ENCODE results near the gene GPRC5D.
A peak's percentile ranks its signal among the peaks of the same experiment; 100 is the strongest.

The GPRC5D gene

GRCh38 chr12:12903642-12904609, 48.0 kb downstream of the GPRC5D start:
- no peak for DNase-seq

- no peak for DNase-seq
These were observed 49.9 kb downstream of the GPRC5D start for GRCh38 chr12:12902036-12902435.

GRCh38 chr12:12901158-12901791, 50.7 kb downstream of the GPRC5D start:
- peak in 1 of 2 experiments; percentile 15 for DNase-seq

GRCh38 chr12:12900786-12901157, 51.2 kb downstream of the GPRC5D start:
- DNase-seq: no peak

- peak in 1 of 2 experiments; percentile 24 for DNase-seq
These were observed 52.2 kb downstream of the GPRC5D start for GRCh38 chr12:12899530-12900380.

- DNase-seq: no peak
These were observed 53.0 kb downstream of the GPRC5D start for GRCh38 chr12:12898911-12899511.

- DNase-seq: no peak
These were observed 53.7 kb downstream of the GPRC5D start for GRCh38 chr12:12898136-12898717.

GRCh38 chr12:12897302-12897701, 54.7 kb downstream of the GPRC5D start:
- no peak for DNase-seq

- no peak for DNase-seq
These were observed 55.7 kb downstream of the GPRC5D start for GRCh38 chr12:12896260-12896659.

GRCh38 chr12:12893438-12893837, 58.5 kb downstream of the GPRC5D start:
- DNase-seq: no peak

GRCh38 chr12:12892681-12893141, 59.3 kb downstream of the GPRC5D start:
- DNase-seq: no peak

GRCh38 chr12:12891881-12892355, 60.1 kb downstream of the GPRC5D start:
- DNase-seq: no peak

- peak; percentile 23 to 29 for DNase-seq
These were observed 60.7 kb downstream of the GPRC5D start, which contains the start of gene GPRC5A for GRCh38 chr12:12891080-12891880. Gene GPRC5A, plus strand, starts transcription at chr12:12891562. Its CDS starts 16,688 bp downstream, at chr12:12908250.

Data from stimulated activated CD4-positive, alpha-beta T cell treated with anti-CD3 and anti-CD28 coated beads, Interleukin-4, amount 100 ng/mL, for 4 hours (primary cell).